ENCODE measurements around the gene PROX1.

PROX1 gene

GRCh38 chr1:214022810-214023425 lies 35.1 kb downstream of the PROX1 start:
- no peak for DNase-seq

- DNase-seq = no peak
These were observed 39.2 kb downstream of the PROX1 start for GRCh38 chr1:214026985-214027384.

- no peak for DNase-seq
These were observed 39.7 kb downstream of the PROX1 start for GRCh38 chr1:214027498-214027897.

- no peak for DNase-seq
These were observed 40.3 kb downstream of the PROX1 start for GRCh38 chr1:214028095-214028494.

GRCh38 chr1:214028649-214029406 lies 41.1 kb downstream of the PROX1 start:
- DNase-seq = peak; percentile 76

- DNase-seq = peak; percentile 74
These were observed 42.0 kb downstream of the PROX1 start for GRCh38 chr1:214029796-214030195.

GRCh38 chr1:214031267-214031650 lies 43.5 kb downstream of the PROX1 start:
- DNase-seq = peak; percentile 28

- DNase-seq = no peak
These were observed 49.7 kb downstream of the PROX1 start for GRCh38 chr1:214037468-214037867.

- DNase-seq = no peak
These were observed 51.7 kb downstream of the PROX1 start for GRCh38 chr1:214039394-214040018.

GRCh38 chr1:214043167-214043566 lies 55.4 kb downstream of the PROX1 start:
- no peak for DNase-seq

GRCh38 chr1:214044438-214045214 lies 56.9 kb downstream of the PROX1 start:
- no peak for DNase-seq

- DNase-seq = no peak
These were observed 63.0 kb downstream of the PROX1 start for GRCh38 chr1:214050513-214051401.

- DNase-seq = no peak
These were observed 64.0 kb downstream of the PROX1 start for GRCh38 chr1:214051786-214052185.

- DNase-seq = no peak
These were observed 70.3 kb downstream of the PROX1 start for GRCh38 chr1:214058076-214058475.

- no peak for DNase-seq
These were observed 78.4 kb downstream of the PROX1 start for GRCh38 chr1:214066190-214066589.

- no peak for DNase-seq
These were observed 79.2 kb downstream of the PROX1 start for GRCh38 chr1:214066936-214067335.

- DNase-seq = peak; percentile 6
These were observed 79.6 kb downstream of the PROX1 start for GRCh38 chr1:214067397-214067796.

GRCh38 chr1:214067853-214068703 lies 80.3 kb downstream of the PROX1 start:
- DNase-seq = peak; percentile 26

GRCh38 chr1:214068979-214069378 lies 81.2 kb downstream of the PROX1 start:
- no peak for DNase-seq

GRCh38 chr1:214071469-214071868 lies 83.7 kb downstream of the PROX1 start:
- DNase-seq = no peak

- no peak for DNase-seq
These were observed 84.8 kb downstream of the PROX1 start for GRCh38 chr1:214072426-214073157.

All from eye (tissue), 1 donor.